ENCODE data around the gene PCDHGA4. TPM values are rescaled to one million over a fixed set of nuclear protein-coding genes. Genes with fewer than 3 reads are reported as not detected.

Gene PCDHGA4
- total and polyA plus RNA-seq, 2 of the 13 experiments (the other 11 are each of a cell fraction or from before 2014, with no cell fraction given) = 0.49 to 0.58 TPM

DNA sequence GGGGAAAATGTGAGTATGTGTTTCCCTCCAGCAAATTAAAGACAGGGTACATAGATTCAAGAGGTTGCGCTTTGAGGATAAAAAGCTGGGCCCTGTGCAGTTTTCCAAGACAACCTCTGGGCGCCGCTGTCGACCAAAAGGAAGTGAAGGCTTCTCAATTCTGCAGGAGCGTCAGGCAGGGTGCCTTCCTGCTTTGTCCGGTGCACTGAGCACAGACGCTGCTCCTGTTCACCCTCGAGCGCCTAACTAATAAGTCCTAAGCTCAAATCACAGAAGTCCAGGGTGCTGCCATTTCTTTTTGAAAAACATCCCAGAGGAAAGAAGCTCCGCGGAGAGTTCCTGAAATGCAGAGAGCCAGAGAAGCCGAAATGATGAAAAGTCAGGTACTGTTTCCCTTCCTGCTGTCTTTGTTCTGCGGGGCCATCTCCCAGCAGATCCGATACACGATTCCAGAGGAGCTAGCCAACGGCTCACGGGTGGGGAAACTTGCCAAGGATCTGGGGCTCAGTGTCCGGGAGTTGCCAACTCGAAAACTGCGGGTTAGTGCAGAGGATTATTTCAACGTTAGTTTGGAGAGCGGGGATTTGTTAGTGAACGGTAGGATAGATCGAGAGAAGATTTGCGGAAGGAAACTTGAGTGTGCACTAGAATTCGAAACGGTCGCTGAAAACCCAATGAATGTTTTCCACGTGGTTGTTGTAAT is 4.8 kb upstream of the PCDHGA4 start, which contains the start of gene PCDHGB1 (continued):
- TF ChIP-seq, protein P1, sequence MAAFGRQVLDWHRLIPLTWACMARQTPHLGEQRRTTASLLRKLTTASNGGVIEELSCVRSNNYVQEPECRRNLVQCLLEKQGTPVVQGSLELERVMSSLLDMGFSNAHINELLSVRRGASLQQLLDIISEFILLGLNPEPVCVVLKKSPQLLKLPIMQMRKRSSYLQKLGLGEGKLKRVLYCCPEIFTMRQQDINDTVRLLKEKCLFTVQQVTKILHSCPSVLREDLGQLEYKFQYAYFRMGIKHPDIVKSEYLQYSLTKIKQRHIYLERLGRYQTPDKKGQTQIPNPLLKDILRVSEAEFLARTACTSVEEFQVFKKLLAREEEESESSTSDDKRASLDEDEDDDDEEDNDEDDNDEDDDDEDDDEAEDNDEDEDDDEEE (CRISPR knock-in tag; IDR thresholded peaks at IDR 0.05) = no peak
- TF ChIP-seq, protein P2, sequence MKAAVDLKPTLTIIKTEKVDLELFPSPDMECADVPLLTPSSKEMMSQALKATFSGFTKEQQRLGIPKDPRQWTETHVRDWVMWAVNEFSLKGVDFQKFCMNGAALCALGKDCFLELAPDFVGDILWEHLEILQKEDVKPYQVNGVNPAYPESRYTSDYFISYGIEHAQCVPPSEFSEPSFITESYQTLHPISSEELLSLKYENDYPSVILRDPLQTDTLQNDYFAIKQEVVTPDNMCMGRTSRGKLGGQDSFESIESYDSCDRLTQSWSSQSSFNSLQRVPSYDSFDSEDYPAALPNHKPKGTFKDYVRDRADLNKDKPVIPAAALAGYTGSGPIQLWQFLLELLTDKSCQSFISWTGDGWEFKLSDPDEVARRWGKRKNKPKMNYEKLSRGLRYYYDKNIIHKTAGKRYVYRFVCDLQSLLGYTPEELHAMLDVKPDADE (CRISPR knock-in tag; IDR thresholded peaks at IDR 0.05) = no peak
- TF ChIP-seq, protein P3, sequence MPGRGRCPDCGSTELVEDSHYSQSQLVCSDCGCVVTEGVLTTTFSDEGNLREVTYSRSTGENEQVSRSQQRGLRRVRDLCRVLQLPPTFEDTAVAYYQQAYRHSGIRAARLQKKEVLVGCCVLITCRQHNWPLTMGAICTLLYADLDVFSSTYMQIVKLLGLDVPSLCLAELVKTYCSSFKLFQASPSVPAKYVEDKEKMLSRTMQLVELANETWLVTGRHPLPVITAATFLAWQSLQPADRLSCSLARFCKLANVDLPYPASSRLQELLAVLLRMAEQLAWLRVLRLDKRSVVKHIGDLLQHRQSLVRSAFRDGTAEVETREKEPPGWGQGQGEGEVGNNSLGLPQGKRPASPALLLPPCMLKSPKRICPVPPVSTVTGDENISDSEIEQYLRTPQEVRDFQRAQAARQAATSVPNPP (CRISPR knock-in tag; IDR thresholded peaks at IDR 0.05) = no peak
- no peak for TF ChIP-seq ZMYM3 (CRISPR knock-in tag; IDR thresholded peaks at IDR 0.05)
- TF ChIP-seq YEATS4 (CRISPR knock-in tag; IDR thresholded peaks at IDR 0.05; ENCODE audit: borderline replicate concordance) = no peak
- no peak for TF ChIP-seq SYNCRIP (IDR thresholded peaks at IDR 0.05; ENCODE audit: insufficient read depth, low read depth, low read length)
- no peak for TF ChIP-seq TCF12 (IDR thresholded peaks at IDR 0.05)
- no peak for TF ChIP-seq TCF12 (CRISPR knock-in tag; IDR thresholded peaks at IDR 0.05)
- TF ChIP-seq POLR2AphosphoS2 (IDR thresholded peaks at IDR 0.05; ENCODE audit: low read depth, low read length) = no peak
- TF ChIP-seq, protein P4, sequence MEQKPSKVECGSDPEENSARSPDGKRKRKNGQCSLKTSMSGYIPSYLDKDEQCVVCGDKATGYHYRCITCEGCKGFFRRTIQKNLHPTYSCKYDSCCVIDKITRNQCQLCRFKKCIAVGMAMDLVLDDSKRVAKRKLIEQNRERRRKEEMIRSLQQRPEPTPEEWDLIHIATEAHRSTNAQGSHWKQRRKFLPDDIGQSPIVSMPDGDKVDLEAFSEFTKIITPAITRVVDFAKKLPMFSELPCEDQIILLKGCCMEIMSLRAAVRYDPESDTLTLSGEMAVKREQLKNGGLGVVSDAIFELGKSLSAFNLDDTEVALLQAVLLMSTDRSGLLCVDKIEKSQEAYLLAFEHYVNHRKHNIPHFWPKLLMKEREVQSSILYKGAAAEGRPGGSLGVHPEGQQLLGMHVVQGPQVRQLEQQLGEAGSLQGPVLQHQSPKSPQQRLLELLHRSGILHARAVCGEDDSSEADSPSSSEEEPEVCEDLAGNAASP (CRISPR knock-in tag; IDR thresholded peaks at IDR 0.05; ENCODE audit: borderline replicate concordance) = no peak
- no peak for TF ChIP-seq ZBTB7B (CRISPR knock-in tag; IDR thresholded peaks at IDR 0.05)
- TF ChIP-seq, protein P5, sequence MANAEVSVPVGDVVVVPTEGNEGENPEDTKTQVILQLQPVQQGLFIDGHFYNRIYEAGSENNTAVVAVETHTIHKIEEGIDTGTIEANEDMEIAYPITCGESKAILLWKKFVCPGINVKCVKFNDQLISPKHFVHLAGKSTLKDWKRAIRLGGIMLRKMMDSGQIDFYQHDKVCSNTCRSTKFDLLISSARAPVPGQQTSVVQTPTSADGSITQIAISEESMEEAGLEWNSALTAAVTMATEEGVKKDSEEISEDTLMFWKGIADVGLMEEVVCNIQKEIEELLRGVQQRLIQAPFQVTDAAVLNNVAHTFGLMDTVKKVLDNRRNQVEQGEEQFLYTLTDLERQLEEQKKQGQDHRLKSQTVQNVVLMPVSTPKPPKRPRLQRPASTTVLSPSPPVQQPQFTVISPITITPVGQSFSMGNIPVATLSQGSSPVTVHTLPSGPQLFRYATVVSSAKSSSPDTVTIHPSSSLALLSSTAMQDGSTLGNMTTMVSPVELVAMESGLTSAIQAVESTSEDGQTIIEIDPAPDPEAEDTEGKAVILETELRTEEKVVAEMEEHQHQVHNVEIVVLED (CRISPR knock-in tag; IDR thresholded peaks at IDR 0.05; ENCODE audit: borderline replicate concordance) = no peak; the same call in 1 of the 2 replicates
- no peak for TF ChIP-seq TCF7L2 (IDR thresholded peaks at IDR 0.05; ENCODE audit: low read depth, low read length)
- 0 out of 2 replicates have a peak, but pooled peaks have one; percentile 39 for TF ChIP-seq ZNF772 (CRISPR knock-in tag; IDR thresholded peaks at IDR 0.05)
- no peak for TF ChIP-seq SNAPC2 (CRISPR knock-in tag; IDR thresholded peaks at IDR 0.05)
- no peak for TF ChIP-seq ARHGAP35 (CRISPR knock-in tag; IDR thresholded peaks at IDR 0.05; ENCODE audit: borderline replicate concordance)
- TF ChIP-seq MYNN (CRISPR knock-in tag; IDR thresholded peaks at IDR 0.05; ENCODE audit: low read depth) = no peak
- no peak for TF ChIP-seq IRX3 (CRISPR knock-in tag; IDR thresholded peaks at IDR 0.05; ENCODE audit: borderline replicate concordance, low read depth)
- TF ChIP-seq ZNF7 (CRISPR knock-in tag; IDR thresholded peaks at IDR 0.05) = peak; percentile 78
- TF ChIP-seq NBN (conservative IDR thresholded peaks at IDR 0.05) = no peak
- no peak for TF ChIP-seq CC2D1A (CRISPR knock-in tag; IDR thresholded peaks at IDR 0.05)
- no peak for TF ChIP-seq ZSCAN30 (CRISPR knock-in tag; IDR thresholded peaks at IDR 0.05)
- TF ChIP-seq TGIF2 (CRISPR knock-in tag; IDR thresholded peaks at IDR 0.05) = no peak
- no peak for TF ChIP-seq ZNF180 (CRISPR knock-in tag; IDR thresholded peaks at IDR 0.05; ENCODE audit: borderline replicate concordance, low read depth)
- no peak for TF ChIP-seq MXI1 (IDR thresholded peaks at IDR 0.05; ENCODE audit: borderline replicate concordance, low read depth, low read length)

All from HepG2 (cell line).